Endothelial cell of umbilical vein (primary cell): ENCODE results near the gene RPL23.

ENCODE experiments used
- EZH2 ChIP-seq: IDR thresholded peaks from 2 replicates; pipeline ENCODE4 v1.6.1; 2012; ENCODE audit warnings: borderline replicate concordance, low read depth, mild to moderate bottlenecking, moderate library complexity, low read length, inconsistent platforms; ENCODE audit not compliant: severe bottlenecking
- POLR2AphosphoS5 ChIP-seq: IDR thresholded peaks from 2 replicates; pipeline ENCODE4 v1.6.1; 2012; ENCODE audit warnings: low read depth, mild to moderate bottlenecking, control low read depth, low read length, moderate library complexity; ENCODE audit not compliant: insufficient read depth
- TF ChIP-seq, protein P1 (sequence below), 2 donors: IDR thresholded peaks; 1 replicate in 1 of 2; 2 replicates in 1 of 2; pipeline ENCODE4 v1.5.1; 2011; ENCODE audit warnings: low read length in 2 of 2, mild to moderate bottlenecking in 2 of 2, moderate library complexity in 2 of 2, control low read depth in 1 of 2, inconsistent platforms in 1 of 2, low read depth in 1 of 2; ENCODE audit not compliant: insufficient read depth in 1 of 2; ENCODE audit errors: extremely low read depth in 1 of 2

DNA sequence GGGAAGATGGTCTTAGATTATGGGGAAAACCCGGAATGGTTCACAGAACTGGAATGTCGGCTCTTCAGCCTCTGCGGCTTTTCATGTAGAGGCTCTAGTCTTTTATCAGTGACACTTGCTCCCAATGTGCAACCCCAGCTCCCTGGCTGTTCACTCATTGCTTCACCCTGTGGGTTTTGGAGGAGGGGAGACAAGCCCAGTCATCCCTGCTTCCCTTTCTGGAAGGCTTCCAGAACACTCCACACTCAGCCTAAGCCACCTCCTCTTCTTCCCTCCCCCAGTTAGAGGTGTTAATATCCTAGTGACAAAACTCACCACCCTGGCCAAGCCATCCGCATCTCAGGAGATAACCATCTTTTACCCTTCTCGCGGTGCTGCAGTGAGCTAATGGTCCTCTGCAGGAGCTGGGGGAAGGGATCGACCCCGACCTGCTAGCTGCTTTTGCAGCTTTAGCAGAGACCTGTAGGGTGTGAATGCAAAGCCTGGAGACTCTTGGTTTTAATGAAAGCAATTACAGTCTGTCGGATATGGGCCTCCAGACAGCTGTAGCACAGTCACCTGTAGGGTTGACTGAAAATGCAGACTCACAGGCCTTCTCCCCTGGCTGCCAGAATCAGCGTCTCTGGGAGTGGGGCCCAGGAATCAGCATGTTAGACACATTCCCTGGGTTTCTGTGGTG lies 47.6 kb upstream of the RPL23 start:
- TF ChIP-seq, protein P1, sequence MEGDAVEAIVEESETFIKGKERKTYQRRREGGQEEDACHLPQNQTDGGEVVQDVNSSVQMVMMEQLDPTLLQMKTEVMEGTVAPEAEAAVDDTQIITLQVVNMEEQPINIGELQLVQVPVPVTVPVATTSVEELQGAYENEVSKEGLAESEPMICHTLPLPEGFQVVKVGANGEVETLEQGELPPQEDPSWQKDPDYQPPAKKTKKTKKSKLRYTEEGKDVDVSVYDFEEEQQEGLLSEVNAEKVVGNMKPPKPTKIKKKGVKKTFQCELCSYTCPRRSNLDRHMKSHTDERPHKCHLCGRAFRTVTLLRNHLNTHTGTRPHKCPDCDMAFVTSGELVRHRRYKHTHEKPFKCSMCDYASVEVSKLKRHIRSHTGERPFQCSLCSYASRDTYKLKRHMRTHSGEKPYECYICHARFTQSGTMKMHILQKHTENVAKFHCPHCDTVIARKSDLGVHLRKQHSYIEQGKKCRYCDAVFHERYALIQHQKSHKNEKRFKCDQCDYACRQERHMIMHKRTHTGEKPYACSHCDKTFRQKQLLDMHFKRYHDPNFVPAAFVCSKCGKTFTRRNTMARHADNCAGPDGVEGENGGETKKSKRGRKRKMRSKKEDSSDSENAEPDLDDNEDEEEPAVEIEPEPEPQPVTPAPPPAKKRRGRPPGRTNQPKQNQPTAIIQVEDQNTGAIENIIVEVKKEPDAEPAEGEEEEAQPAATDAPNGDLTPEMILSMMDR (IDR thresholded peaks at IDR 0.05; ENCODE audit: extremely low read depth in 1 of 2, insufficient read depth in 1 of 2, low read depth in 1 of 2, low read length in 2 of 2), result no peak
- no peak for TF ChIP-seq EZH2
- TF ChIP-seq POLR2AphosphoS5, result peak; percentile 61
